ENCODE data around the gene RTN4RL2.

Gene RTN4RL2

DNA sequence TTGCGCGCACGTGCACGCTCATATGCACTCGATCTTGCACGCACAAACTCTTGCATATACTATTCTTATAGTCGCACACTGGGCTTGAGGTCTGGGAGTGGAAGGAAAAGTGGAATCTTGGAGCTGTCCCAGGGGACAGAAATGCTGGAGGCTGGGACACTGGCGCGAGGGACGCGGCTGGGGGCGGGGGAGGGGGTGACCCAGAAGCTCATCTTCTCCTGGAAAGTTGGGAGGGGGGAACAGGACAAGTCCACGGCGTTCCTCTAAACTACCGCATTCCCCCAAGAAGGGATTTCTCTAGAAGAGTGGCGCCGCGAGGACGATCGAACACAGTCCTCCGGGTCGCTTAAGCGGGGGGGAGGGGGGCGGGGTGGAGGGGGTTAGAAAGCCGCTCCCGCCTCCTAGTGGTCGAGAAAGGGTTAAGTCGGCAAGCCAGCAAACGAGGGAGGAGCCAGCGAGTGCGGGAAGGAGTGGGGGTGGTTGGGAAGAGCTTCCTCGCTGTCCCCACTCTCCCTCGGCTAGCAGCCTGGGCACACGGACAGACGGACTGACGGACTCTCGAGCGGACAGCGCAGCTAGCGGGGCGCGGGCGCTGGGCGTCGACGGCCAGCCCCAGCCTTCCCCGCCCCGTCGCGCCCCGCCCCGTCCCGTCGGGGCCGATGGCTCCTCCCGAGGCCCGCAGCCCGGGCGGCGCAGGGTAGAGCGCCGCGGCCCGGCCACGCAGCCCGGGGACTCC is at the start of gene RTN4RL2:
Gene RTN4RL2, plus strand, starts transcription at position 507 of the 736 bp plus-strand sequence. CDS start 338 bp downstream, outside the sequence.
- H3K4me3 ChIP-seq (ENCODE audit: low read depth, low read length), result peak within 1 kb of the TSS; percentile 49
- TF ChIP-seq, protein P1, sequence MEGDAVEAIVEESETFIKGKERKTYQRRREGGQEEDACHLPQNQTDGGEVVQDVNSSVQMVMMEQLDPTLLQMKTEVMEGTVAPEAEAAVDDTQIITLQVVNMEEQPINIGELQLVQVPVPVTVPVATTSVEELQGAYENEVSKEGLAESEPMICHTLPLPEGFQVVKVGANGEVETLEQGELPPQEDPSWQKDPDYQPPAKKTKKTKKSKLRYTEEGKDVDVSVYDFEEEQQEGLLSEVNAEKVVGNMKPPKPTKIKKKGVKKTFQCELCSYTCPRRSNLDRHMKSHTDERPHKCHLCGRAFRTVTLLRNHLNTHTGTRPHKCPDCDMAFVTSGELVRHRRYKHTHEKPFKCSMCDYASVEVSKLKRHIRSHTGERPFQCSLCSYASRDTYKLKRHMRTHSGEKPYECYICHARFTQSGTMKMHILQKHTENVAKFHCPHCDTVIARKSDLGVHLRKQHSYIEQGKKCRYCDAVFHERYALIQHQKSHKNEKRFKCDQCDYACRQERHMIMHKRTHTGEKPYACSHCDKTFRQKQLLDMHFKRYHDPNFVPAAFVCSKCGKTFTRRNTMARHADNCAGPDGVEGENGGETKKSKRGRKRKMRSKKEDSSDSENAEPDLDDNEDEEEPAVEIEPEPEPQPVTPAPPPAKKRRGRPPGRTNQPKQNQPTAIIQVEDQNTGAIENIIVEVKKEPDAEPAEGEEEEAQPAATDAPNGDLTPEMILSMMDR (IDR thresholded peaks at IDR 0.05; ENCODE audit: low read depth, low read length), result no peak

DNA sequence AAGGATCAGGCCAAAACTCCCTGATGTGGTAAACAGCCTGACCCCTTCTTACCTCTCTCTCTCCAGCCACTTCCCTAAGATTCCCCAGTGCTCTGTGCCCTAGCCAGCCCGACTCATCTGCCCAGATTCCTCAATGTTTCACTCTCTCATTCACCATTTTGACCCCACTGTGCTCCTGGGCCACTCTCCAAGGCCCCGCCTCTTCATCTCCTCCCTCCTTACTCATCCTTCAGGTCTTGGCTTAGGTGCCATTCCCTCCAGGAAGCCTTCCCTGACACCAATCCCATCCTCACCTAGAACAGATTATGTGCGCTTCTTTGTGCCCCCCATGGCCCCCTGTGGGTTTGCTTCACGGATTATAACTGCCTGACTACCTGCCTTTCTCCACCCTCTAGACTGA is 46.6 kb upstream of the RTN4RL2 start:
- TF ChIP-seq, protein P1 (IDR thresholded peaks at IDR 0.05; ENCODE audit: low read depth, low read length), result no peak
- H3K4me3 ChIP-seq (ENCODE audit: low read depth, low read length), result no peak overlapping the region

DNA sequence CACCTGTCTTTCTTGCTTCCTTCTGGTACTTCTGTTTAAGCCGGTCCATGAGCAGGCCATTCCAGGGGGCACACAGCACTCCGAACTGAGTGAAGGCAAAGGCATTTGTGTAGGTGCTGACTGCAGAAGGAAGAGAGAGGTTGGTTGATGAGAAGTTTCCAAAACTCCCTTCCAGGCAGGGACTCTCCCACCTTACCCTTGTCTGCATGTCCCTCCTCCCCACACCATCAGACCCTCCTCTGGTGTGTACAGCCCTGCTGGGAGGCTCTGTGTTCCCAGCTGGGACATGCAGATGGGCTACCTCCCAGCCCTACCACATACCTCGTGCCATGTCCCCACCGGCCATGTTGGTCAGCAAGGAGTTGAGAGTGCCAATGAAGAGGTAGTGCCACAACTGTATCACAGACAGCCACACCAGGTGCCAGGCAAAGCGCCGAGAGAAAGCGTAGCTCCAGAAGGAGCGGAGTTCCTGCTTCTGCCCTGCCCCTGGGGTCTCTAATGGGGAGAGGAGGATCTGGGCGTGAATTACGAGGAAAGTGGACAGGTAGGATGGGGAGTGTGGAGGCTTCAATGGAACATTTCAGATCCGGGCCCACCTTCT is 45.6 kb upstream of the RTN4RL2 start:
- TF ChIP-seq, protein P1 (IDR thresholded peaks at IDR 0.05; ENCODE audit: low read depth, low read length), result no peak

DNA sequence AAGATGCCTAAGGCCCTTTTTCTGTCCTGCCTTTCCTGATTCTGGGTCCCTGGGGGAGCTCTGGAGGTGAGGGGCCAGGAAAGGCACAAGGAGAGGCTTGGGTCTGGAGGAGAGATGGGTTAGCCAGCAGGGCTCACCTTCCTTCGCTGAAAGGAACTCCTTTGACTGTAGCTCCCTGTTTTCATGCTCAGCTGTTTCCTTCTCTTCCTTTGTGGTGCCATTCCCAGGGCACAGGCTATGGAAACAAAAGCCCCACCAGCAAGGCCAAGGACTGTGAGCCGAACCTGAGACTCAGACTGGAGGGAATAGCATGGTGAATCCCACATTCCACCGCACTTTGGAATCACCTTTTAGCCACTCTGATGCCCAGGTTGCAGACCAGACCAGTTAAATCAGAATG is 43.9 kb upstream of the RTN4RL2 start:
- TF ChIP-seq, protein P1 (IDR thresholded peaks at IDR 0.05; ENCODE audit: low read depth, low read length), result no peak
- no peak overlapping the region for H3K4me3 ChIP-seq (ENCODE audit: low read depth, low read length)

More for the DNA sequence above, 45.6 kb upstream of the RTN4RL2 start:
- no peak overlapping the region for H3K4me3 ChIP-seq (ENCODE audit: low read depth, low read length)

DNA sequence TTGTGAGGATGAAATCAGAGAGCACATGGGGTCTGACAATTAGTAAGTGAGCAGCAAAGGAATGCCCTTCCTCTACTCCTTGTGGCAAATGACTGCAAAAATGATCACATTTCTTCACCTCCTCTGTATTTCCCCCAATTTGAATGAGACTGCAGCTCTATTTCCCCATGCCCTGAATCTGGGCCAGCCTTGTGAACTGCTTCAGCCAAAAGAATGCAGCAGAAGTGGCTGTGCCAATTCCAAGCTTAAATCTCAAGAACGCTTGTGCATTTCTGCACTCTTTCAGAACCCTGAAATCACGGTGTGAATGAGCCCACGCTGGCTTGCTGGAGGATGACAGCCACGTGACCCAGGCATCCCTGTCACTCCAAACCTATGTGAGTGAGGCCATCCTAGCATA is 43.3 kb upstream of the RTN4RL2 start:
- TF ChIP-seq, protein P1 (IDR thresholded peaks at IDR 0.05; ENCODE audit: low read depth, low read length), result no peak
- no peak overlapping the region for H3K4me3 ChIP-seq (ENCODE audit: low read depth, low read length)

DNA sequence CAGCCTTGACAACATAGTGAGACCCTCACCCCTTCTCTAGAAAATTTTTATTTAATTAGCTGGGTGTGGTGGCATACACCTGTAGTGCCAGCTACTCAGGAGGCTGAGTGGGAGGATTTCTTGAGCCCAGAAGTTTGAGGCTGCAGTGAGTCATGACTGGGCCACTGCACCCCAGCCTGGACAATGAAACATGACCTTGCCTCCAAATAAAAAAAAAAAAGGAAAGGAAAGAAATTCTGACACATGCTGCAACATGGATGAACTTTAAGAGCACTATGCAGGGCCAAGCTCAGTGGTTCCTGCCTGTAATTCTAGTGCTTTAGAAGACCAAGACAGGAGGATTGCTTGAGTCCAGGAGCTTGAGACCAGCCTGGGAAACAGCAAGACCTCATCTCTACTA is 42.2 kb upstream of the RTN4RL2 start:
- TF ChIP-seq, protein P1 (IDR thresholded peaks at IDR 0.05; ENCODE audit: low read depth, low read length), result no peak

DNA sequence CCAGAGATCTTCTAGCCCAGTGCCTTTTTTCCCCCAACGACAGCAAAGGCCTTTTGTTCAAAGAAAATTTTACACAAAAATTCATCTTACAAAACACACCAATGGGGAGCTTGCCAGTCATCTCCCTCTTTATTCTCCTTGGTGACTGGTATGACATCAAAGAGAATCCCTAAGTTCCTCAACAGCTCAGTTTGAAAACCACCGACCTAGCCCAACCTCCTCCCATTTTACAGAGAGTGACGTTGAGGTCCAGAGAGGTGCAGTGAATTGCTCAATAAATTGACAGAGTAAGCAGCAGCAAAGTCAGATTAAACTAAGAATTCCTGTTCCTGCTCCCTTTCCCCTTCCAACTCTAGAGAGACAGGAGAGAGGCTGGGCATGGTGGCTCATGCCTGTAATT is 41.2 kb upstream of the RTN4RL2 start:
- H3K4me3 ChIP-seq (ENCODE audit: low read depth, low read length), result no peak overlapping the region
- TF ChIP-seq, protein P1 (IDR thresholded peaks at IDR 0.05; ENCODE audit: low read depth, low read length), result no peak

More for the DNA sequence above, 42.2 kb upstream of the RTN4RL2 start:
- H3K4me3 ChIP-seq (ENCODE audit: low read depth, low read length), result no peak overlapping the region
